ENCODE data around the gene MSANTD2.

DNA sequence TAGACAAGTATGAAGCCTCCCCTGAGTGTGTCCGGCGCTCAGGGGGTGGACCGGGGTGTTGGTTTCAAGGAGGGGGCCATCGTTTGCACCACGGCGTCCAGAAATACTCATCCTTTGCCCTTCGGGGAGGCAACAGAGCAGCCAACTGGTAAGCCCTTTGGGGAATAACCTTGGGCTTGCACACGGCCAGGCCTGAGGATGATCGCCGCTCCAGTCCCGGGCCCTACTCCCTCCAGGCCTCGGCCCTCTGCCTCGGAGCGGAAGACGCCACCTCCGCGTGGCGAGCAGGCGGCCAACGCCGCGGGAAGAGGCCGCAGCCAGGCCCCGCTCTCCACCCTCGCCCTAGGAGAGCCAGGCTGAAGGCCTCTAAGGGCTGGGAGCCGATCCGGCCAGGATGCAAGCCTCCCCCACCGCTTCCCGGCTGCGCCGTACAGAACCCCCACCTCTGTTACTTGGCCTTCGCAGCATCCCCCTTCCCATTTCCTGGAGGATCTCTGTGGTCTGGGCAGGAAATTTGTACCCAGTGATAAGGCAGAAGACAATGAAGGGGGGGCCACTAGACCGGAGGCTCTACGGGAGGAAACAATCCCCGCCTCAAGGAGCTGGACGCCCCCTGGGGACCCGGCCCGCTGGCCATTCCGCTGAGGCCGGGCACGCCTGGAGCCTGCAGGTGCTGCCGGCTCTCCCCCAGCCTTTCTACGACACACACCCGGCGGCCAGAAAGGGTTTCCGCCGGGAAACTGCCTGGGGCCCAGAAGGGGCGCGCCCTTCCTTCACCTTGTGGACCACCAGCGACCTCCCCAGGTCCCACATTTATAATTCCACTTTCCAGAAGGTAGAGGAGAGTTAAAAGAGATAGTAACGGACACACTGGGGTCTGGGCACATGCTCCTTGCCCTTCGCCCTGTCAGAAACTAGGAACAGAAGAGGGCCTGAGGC, 40.7 kb downstream of the MSANTD2 start:
- TF ChIP-seq, protein P1, sequence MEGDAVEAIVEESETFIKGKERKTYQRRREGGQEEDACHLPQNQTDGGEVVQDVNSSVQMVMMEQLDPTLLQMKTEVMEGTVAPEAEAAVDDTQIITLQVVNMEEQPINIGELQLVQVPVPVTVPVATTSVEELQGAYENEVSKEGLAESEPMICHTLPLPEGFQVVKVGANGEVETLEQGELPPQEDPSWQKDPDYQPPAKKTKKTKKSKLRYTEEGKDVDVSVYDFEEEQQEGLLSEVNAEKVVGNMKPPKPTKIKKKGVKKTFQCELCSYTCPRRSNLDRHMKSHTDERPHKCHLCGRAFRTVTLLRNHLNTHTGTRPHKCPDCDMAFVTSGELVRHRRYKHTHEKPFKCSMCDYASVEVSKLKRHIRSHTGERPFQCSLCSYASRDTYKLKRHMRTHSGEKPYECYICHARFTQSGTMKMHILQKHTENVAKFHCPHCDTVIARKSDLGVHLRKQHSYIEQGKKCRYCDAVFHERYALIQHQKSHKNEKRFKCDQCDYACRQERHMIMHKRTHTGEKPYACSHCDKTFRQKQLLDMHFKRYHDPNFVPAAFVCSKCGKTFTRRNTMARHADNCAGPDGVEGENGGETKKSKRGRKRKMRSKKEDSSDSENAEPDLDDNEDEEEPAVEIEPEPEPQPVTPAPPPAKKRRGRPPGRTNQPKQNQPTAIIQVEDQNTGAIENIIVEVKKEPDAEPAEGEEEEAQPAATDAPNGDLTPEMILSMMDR (IDR thresholded peaks at IDR 0.05), result no peak
- TF ChIP-seq POLR2A (IDR thresholded peaks at IDR 0.05), result no peak
